Uterus (tissue), 2 donors: Measurements from ENCODE around the gene B4GALNT2.

Source experiments
- CTCF ChIP-seq, 4 experiments: fragments of 200-600 bp in 2 of 4; fragments of 450-650 bp in 2 of 4; sonication (generic) in 2 of 4; IDR thresholded peaks; one replicate each; pipeline ENCODE4 v1.5.1; 2016 to 2019; ENCODE audit warnings: antibody characterized with exemption in 4 of 4, mild to moderate bottlenecking in 2 of 4, moderate library complexity in 1 of 4
- POLR2A ChIP-seq, 2 donors: fragments of 450-650 bp; IDR thresholded peaks; one replicate each; pipeline ENCODE4 v1.6.1; 2016; ENCODE audit warnings: antibody characterized with exemption in 2 of 2, mild to moderate bottlenecking in 1 of 2, moderate library complexity in 1 of 2

- TF ChIP-seq CTCF (IDR thresholded peaks at IDR 0.05), result no peak
- no peak for TF ChIP-seq POLR2A (IDR thresholded peaks at IDR 0.05)
Observed at GRCh38 chr17:49100601-49101000, 32.0 kb upstream of the B4GALNT2 start.
